GM12875 (cell line): ENCODE measurements around the gene GPHA2.

ENCODE experiments used
- H3K4me3 ChIP-seq: one replicate; pipeline ENCODE4 v1.5.1; 2011; ENCODE audit warnings: low read depth, low read length, control low read depth
- TF ChIP-seq, protein P1 (sequence below): IDR thresholded peaks from 2 replicates; pipeline ENCODE4 v1.5.1; 2011; ENCODE audit warnings: low read depth, mild to moderate bottlenecking, control low read depth, inconsistent platforms, low read length, moderate library complexity, borderline replicate concordance; ENCODE audit not compliant: insufficient read depth

Gene GPHA2

DNA sequence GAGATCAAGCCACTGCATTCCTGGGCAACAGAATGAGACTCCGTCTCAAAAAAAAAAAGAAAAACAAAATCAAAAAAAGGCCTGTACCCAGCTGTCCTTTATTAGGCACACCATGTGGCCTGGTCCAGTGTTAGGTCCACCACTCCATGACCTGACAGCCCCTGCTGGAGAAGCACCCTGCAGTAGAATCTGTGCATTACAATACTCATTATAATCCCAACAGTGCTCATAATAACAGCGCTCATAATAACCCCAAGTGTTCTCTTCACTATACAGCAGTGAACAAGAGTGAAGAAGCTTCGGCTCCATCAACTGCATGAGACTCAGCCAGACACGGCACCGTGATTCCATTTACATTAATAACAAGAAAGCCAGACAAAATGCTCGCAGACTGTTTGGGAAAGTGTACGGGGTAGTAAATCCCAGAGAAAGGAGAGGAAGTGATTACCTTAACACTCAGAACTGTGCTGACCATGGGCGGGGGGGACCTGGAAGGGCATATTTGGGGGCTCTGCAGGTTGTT, 48.4 kb downstream of the GPHA2 start:
- TF ChIP-seq, protein P1, sequence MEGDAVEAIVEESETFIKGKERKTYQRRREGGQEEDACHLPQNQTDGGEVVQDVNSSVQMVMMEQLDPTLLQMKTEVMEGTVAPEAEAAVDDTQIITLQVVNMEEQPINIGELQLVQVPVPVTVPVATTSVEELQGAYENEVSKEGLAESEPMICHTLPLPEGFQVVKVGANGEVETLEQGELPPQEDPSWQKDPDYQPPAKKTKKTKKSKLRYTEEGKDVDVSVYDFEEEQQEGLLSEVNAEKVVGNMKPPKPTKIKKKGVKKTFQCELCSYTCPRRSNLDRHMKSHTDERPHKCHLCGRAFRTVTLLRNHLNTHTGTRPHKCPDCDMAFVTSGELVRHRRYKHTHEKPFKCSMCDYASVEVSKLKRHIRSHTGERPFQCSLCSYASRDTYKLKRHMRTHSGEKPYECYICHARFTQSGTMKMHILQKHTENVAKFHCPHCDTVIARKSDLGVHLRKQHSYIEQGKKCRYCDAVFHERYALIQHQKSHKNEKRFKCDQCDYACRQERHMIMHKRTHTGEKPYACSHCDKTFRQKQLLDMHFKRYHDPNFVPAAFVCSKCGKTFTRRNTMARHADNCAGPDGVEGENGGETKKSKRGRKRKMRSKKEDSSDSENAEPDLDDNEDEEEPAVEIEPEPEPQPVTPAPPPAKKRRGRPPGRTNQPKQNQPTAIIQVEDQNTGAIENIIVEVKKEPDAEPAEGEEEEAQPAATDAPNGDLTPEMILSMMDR = peak; percentile 5; the same call in 1 of the 2 replicates
- no peak overlapping the region for H3K4me3 ChIP-seq

DNA sequence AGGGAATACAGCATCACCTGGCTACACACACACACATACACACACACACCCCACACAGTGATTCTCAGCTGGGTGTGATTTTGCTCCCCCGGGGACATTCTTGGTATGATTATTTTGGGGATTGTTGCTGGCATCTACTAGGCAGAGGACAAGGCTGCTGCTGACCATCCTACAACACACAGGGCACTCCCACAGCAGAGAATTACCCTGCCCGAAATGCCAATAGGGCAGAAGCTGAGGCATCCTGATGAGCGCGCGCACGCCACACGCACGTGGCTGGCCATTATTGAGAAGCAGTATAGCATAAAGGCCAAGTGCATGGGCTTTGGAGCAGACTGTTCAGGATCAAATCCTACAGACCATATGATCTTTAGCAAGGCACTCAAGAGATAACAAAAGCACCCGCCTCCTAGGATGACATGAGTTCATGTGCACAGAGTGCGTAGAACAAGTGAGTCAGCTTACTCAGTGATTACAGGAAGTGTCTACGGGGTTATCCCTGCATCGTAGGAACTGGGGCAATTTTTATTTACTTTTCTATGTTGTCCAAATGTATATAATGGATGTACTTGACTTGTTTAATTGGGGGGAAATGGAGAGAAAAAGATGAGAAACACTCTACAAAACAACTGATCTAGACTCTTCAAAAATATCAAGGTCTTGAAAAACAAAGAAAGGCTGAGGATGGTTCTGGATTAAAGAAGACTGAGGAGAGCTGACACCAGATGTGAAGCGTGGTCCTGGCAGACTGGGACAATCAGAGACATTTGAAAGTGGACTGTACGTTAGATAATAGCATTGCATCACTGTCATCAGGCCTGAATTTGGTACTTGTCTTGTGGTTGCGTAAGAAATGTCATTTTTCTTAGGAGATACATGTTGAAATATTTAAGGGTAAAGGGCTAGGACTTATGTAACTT, 50.1 kb downstream of the GPHA2 start:
- H3K4me3 ChIP-seq = no peak overlapping the region
- TF ChIP-seq, protein P1 = no peak
